Fibroblast of pulmonary artery (primary cell): ENCODE data around the gene HRK.

Experiments used
- DNase-seq: peaks from one replicate; pipeline ENCODE4 v3.0.0-alpha.2; 2010; ENCODE audit warnings: low read depth
- H3K4me3 ChIP-seq: replicated peaks from 2 replicates; pipeline ENCODE4 v1.5.1; 2011; ENCODE audit warnings: low read depth, mild to moderate bottlenecking, control low read depth, low read length, moderate library complexity
- CTCF ChIP-seq: IDR thresholded peaks from 2 replicates; pipeline ENCODE4 v1.5.1; 2011; ENCODE audit warnings: mild to moderate bottlenecking, control low read depth, low read length, inconsistent platforms; ENCODE audit errors: missing control alignments

The HRK gene

GRCh38 chr12:116916122-116916521 is 34.9 kb upstream of the HRK start:
- no peak overlapping the region for H3K4me3 ChIP-seq
- no peak for TF ChIP-seq CTCF
- peak; percentile 41 for DNase-seq

- no peak for TF ChIP-seq CTCF
- no peak for DNase-seq
- no peak overlapping the region for H3K4me3 ChIP-seq
Observed at GRCh38 chr12:116915326-116915725, 34.1 kb upstream of the HRK start.

GRCh38 chr12:116910645-116911451 is 29.6 kb upstream of the HRK start, which contains the start of gene FBXW8:
Gene FBXW8 (plus strand): TSS chr12:116910950. CDS start chr12:116911038, 88 bp downstream.
- TF ChIP-seq CTCF: no peak
- H3K4me3 ChIP-seq: peak within 1 kb of the TSS; percentile 73
- DNase-seq: peak; percentile 76

- peak overlapping the region; percentile 73 for H3K4me3 ChIP-seq
- TF ChIP-seq CTCF: no peak
- no peak for DNase-seq
Observed at GRCh38 chr12:116910280-116910644, 29.0 kb upstream of the HRK start.

GRCh38 chr12:116906285-116906684 is 25.0 kb upstream of the HRK start:
- no peak overlapping the region for H3K4me3 ChIP-seq
- no peak for DNase-seq
- no peak for TF ChIP-seq CTCF

- no peak overlapping the region for H3K4me3 ChIP-seq
- no peak for DNase-seq
- no peak for TF ChIP-seq CTCF
Observed at GRCh38 chr12:116903818-116904217, 22.6 kb upstream of the HRK start.

GRCh38 chr12:116901612-116902011 is 20.4 kb upstream of the HRK start:
- no peak overlapping the region for H3K4me3 ChIP-seq
- DNase-seq: no peak
- no peak for TF ChIP-seq CTCF
